Spinal cord (tissue), 10 donors: Measurements from ENCODE around the gene CXCR1. TPM values are rescaled to one million over a fixed set of nuclear protein-coding genes. Genes with fewer than 3 reads are reported as not detected.

Source experiments
- DNase-seq, 6 donors: peaks; one replicate each; pipeline versions ENCODE4 v3.0.0 to v3.0.0-alpha.2; 2013 to 2015; ENCODE audit warnings: low spot score in 6 of 6, low read depth in 4 of 6
- H3K27ac ChIP-seq: one replicate; pipeline ENCODE4 v1.5.1; 2013; ENCODE audit warnings: low read depth, low read length, control low read depth
- H3K27me3 ChIP-seq: one replicate; pipeline ENCODE4 v1.6.1; 2013; ENCODE audit warnings: low read length; ENCODE audit not compliant: control insufficient read depth, insufficient read depth
- H3K36me3 ChIP-seq: one replicate; pipeline ENCODE4 v1.6.1; 2013; ENCODE audit warnings: low read length; ENCODE audit not compliant: control insufficient read depth, insufficient read depth
- H3K4me1 ChIP-seq: one replicate; pipeline ENCODE4 v1.6.1; 2013; ENCODE audit warnings: low read length; ENCODE audit not compliant: control insufficient read depth, insufficient read depth
- H3K4me3 ChIP-seq: one replicate; pipeline ENCODE4 v1.5.1; 2013; ENCODE audit warnings: low read depth, low read length, control low read depth
- H3K9me3 ChIP-seq: one replicate; pipeline ENCODE4 v1.6.1; 2013; ENCODE audit warnings: low read length; ENCODE audit not compliant: control insufficient read depth, insufficient read depth
- WGBS: methylation state at CpG from one replicate; pipeline ENCODE4 v1.1.5; 2013; ENCODE audit warnings: missing lambda C conversion rate; ENCODE audit not compliant: insufficient coverage; 5-methylcytosine and 5-hydroxymethylcytosine counted together
- polyA plus RNA-seq, 2 donors: library from polyadenylated mRNA; unstranded; fragments of 120-200 nt; gene quantifications; one replicate each; pipeline ENCODE4 v1.2.1, GENCODE V29; 2013; ENCODE audit not compliant: insufficient read length in 2 of 2
- total RNA-seq, 2 donors: library from RNA; depleted of rRNA in 1 of 2; stranded (reverse); fragments of 120-200 nt in 1 of 2; fragments of >200 nt in 1 of 2; gene quantifications; one replicate each; pipeline versions ENCODE4 v1.2.3 to v1.2.4, GENCODE V29; 2013 to 2014
- donor health status: healthy.

Gene CXCR1
- total and polyA plus RNA-seq, 4 donors = 0.89 TPM; not detected in 3

- H3K9me3 ChIP-seq = no peaks in the 10 kb centered on the region
- no peak overlapping the region for H3K27ac ChIP-seq
- DNase-seq = no peak
- H3K4me1 ChIP-seq = no peaks in the 10 kb centered on the region
- H3K36me3 ChIP-seq = no peaks in the 10 kb centered on the region
- WGBS = 71% methylated on average over 3 of the region's 3 CpGs
- no peak overlapping the region for H3K4me3 ChIP-seq
- no peaks in the 10 kb centered on the region for H3K27me3 ChIP-seq
Measured at GRCh38 chr2:218145124-218145523, 21.6 kb downstream of the CXCR1 start.

- H3K4me1 ChIP-seq = no peaks in the 10 kb centered on the region
- H3K27me3 ChIP-seq = no peaks in the 10 kb centered on the region
- no peak for DNase-seq
- no peaks in the 10 kb centered on the region for H3K9me3 ChIP-seq
- 76% methylated on average over 4 of the region's 4 CpGs for whole genome bisulfite sequencing
- H3K27ac ChIP-seq = no peak overlapping the region
- H3K4me3 ChIP-seq = no peak overlapping the region
- no peaks in the 10 kb centered on the region for H3K36me3 ChIP-seq
Measured at GRCh38 chr2:218138047-218138446, 28.7 kb downstream of the CXCR1 start.

- H3K36me3 ChIP-seq = no peaks in the 10 kb centered on the region
- no peak for DNase-seq
- 66% methylated on average over 3 of the region's 3 CpGs for WGBS
- no peaks in the 10 kb centered on the region for H3K27me3 ChIP-seq
- H3K27ac ChIP-seq = no peak overlapping the region
- H3K4me1 ChIP-seq = no peaks in the 10 kb centered on the region
- no peak overlapping the region for H3K4me3 ChIP-seq
- no peaks in the 10 kb centered on the region for H3K9me3 ChIP-seq
Measured at GRCh38 chr2:218137514-218137913, 29.2 kb downstream of the CXCR1 start.

GRCh38 chr2:218130822-218131221, 35.9 kb downstream of the CXCR1 start:
- Histone ChIP-seq H3K9me3 (no peaks in the 10 kb centered on the region), H3K36me3 (no peaks in the 10 kb centered on the region), H3K27ac (no peak overlapping the region), H3K27me3 (no peaks in the 10 kb centered on the region), H3K4me1 (no peaks in the 10 kb centered on the region), H3K4me3 (no peak overlapping the region)
- no peak for DNase-seq

- WGBS = no CpG with 5 or more reads among the region's 2 CpGs
Measured at GRCh38 chr2:218130377-218130776, 36.4 kb downstream of the CXCR1 start.

GRCh38 chr2:218129458-218130135, 37.2 kb downstream of the CXCR1 start:
- H3K4me3 ChIP-seq = no peak overlapping the region

More at GRCh38 chr2:218130377-218130776, 36.4 kb downstream of the CXCR1 start:
- Histone ChIP-seq H3K36me3 (no peaks in the 10 kb centered on the region), H3K27me3 (no peaks in the 10 kb centered on the region), H3K4me1 (no peaks in the 10 kb centered on the region), H3K9me3 (no peaks in the 10 kb centered on the region), H3K4me3 (no peak overlapping the region), H3K27ac (no peak overlapping the region)
- DNase-seq = no peak

GRCh38 chr2:218128781-218129457, 37.8 kb downstream of the CXCR1 start:
- Histone ChIP-seq H3K9me3 (no peaks in the 10 kb centered on the region), H3K36me3 (no peaks in the 10 kb centered on the region), H3K27ac (no peak overlapping the region), H3K4me1 (no peaks in the 10 kb centered on the region), H3K27me3 (no peaks in the 10 kb centered on the region), H3K4me3 (no peak overlapping the region)
- WGBS = 89% methylated on average over 5 of the region's 6 CpGs
- DNase-seq = no peak

More at GRCh38 chr2:218129458-218130135, 37.2 kb downstream of the CXCR1 start:
- H3K4me1 ChIP-seq = no peaks in the 10 kb centered on the region
- H3K27ac ChIP-seq = no peak overlapping the region
- no peak for DNase-seq
- H3K9me3 ChIP-seq = no peaks in the 10 kb centered on the region
- no peaks in the 10 kb centered on the region for H3K36me3 ChIP-seq
- 61% methylated on average over 2 of the region's 6 CpGs for WGBS
- H3K27me3 ChIP-seq = no peaks in the 10 kb centered on the region

GRCh38 chr2:218127929-218128455, 38.8 kb downstream of the CXCR1 start:
- no peak for DNase-seq
- no peaks in the 10 kb centered on the region for H3K9me3 ChIP-seq
- H3K4me1 ChIP-seq = no peaks in the 10 kb centered on the region
- WGBS = 58% methylated on average over 1 of the region's 3 CpGs
- no peak overlapping the region for H3K4me3 ChIP-seq
- no peaks in the 10 kb centered on the region for H3K36me3 ChIP-seq
- H3K27me3 ChIP-seq = no peaks in the 10 kb centered on the region
- H3K27ac ChIP-seq = no peak overlapping the region

- no peaks in the 10 kb centered on the region for H3K9me3 ChIP-seq
- no peak within 1 kb of the TSS for H3K4me3 ChIP-seq
- no peaks in the 10 kb centered on the region for H3K36me3 ChIP-seq
- no peaks in the 10 kb centered on the region for H3K4me1 ChIP-seq
- WGBS = 61% methylated on average over 6 of the region's 8 CpGs
- no peak within 1 kb of the TSS for H3K27ac ChIP-seq
- DNase-seq = no peak
- no peaks in the 10 kb centered on the region for H3K27me3 ChIP-seq
Measured at GRCh38 chr2:218125626-218126080, 41.1 kb downstream of the CXCR1 start, which contains the start of gene CXCR2. Gene CXCR2, plus strand, starts transcription at chr2:218126028. Its CDS starts 8,774 bp downstream, at chr2:218134802.
